ENCODE results near the gene PPEF1. TPM values are rescaled to one million over a fixed set of nuclear protein-coding genes. Genes with fewer than 3 reads are reported as not detected.

PPEF1 gene
- total RNA-seq, 4 donors from 2014 or later, result not detected

DNA sequence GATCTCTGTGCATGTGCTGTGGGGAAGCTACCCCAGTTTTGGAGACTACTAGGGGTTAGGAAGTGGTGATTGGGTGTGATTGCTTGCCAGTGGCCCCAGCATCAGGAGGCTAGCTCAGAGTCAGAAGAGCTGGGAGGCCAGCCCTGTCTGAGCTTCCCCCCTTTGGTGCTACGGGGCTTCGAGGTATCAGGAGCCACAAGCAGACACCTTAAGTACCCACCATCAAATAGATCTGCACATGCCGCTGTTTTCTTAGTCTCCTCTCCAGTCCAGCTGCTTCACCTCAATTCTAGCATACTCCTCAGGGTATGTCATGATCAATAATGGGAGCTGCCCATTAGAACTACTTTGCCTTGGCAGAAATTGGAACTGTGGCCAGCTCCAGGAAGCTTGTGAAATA, 10.8 kb upstream of the PPEF1 start:
- DNase-seq, result no peak
- Histone ChIP-seq H3K4me3 (no peak overlapping the region), H3K27me3 (no peaks in the 10 kb centered on the region), H3K36me3 (no peaks in the 10 kb centered on the region), H3K27ac (no peak overlapping the region), H3K4me1 (no peaks in the 10 kb centered on the region), H3K9me3 (no peaks in the 10 kb centered on the region)
- WGBS, 2 donors (ENCODE audit: low coverage in 1 of 2), result 91% methylated on average over 3 of the region's 3 CpGs; no CpG with 5 or more reads in 1 of the 2 donors
- TF ChIP-seq, protein P1, sequence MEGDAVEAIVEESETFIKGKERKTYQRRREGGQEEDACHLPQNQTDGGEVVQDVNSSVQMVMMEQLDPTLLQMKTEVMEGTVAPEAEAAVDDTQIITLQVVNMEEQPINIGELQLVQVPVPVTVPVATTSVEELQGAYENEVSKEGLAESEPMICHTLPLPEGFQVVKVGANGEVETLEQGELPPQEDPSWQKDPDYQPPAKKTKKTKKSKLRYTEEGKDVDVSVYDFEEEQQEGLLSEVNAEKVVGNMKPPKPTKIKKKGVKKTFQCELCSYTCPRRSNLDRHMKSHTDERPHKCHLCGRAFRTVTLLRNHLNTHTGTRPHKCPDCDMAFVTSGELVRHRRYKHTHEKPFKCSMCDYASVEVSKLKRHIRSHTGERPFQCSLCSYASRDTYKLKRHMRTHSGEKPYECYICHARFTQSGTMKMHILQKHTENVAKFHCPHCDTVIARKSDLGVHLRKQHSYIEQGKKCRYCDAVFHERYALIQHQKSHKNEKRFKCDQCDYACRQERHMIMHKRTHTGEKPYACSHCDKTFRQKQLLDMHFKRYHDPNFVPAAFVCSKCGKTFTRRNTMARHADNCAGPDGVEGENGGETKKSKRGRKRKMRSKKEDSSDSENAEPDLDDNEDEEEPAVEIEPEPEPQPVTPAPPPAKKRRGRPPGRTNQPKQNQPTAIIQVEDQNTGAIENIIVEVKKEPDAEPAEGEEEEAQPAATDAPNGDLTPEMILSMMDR (IDR thresholded peaks at IDR 0.05), result no peak
- no peak for TF ChIP-seq POLR2AphosphoS5 (IDR thresholded peaks at IDR 0.05)
- no peak for TF ChIP-seq POLR2A (IDR thresholded peaks at IDR 0.05)
- TF ChIP-seq EP300 (IDR thresholded peaks at IDR 0.05; ENCODE audit: low read depth), result no peak
- in situ Hi-C loops (cut with MboI; ENCODE audit: low pct_ligation_motif_present in 1 of 4, low pct_unique_long_range_greater_than_20kb in 1 of 4, low sequenced_read_pairs in 3 of 4) (no loop called here), intact Hi-C loops (cut with DNase I; ENCODE audit: low total_unique reads) (no loop called here)

- H3K4me3 ChIP-seq, result no peak overlapping the region
- intact Hi-C loops (cut with DNase I; ENCODE audit: low total_unique reads), result no loop called here
- H3K27ac ChIP-seq, result no peak overlapping the region
- DNase-seq, result no peak
- H3K9me3 ChIP-seq, result no peaks in the 10 kb centered on the region
- in situ Hi-C loops (cut with MboI; ENCODE audit: low pct_ligation_motif_present in 1 of 4, low pct_unique_long_range_greater_than_20kb in 1 of 4, low sequenced_read_pairs in 3 of 4), result no loop called here
- TF ChIP-seq POLR2A (IDR thresholded peaks at IDR 0.05), result no peak
- TF ChIP-seq POLR2AphosphoS5 (IDR thresholded peaks at IDR 0.05), result no peak
- TF ChIP-seq EP300 (IDR thresholded peaks at IDR 0.05; ENCODE audit: low read depth), result no peak
- TF ChIP-seq, protein P1 (IDR thresholded peaks at IDR 0.05), result no peak
- no peaks in the 10 kb centered on the region for H3K4me1 ChIP-seq
- no peaks in the 10 kb centered on the region for H3K36me3 ChIP-seq
- WGBS, 2 donors (ENCODE audit: low coverage in 1 of 2), result 40 to 75% methylated on average over 1 to 12 of the region's 12 CpGs
- no peaks in the 10 kb centered on the region for H3K27me3 ChIP-seq
Observed at GRCh38 chrX:18698737-18699650, 8.5 kb upstream of the PPEF1 start.

GRCh38 chrX:18701621-18702361, 5.7 kb upstream of the PPEF1 start:
- Histone ChIP-seq H3K27me3 (no peaks in the 10 kb centered on the region), H3K9me3 (no peaks in the 10 kb centered on the region), H3K27ac (no peak overlapping the region), H3K4me1 (no peaks in the 10 kb centered on the region), H3K4me3 (no peak overlapping the region), H3K36me3 (no peaks in the 10 kb centered on the region)
- TF ChIP-seq, protein P1 (IDR thresholded peaks at IDR 0.05), result no peak
- TF ChIP-seq POLR2A (IDR thresholded peaks at IDR 0.05) (no peak), POLR2AphosphoS5 (IDR thresholded peaks at IDR 0.05) (no peak), EP300 (IDR thresholded peaks at IDR 0.05; ENCODE audit: low read depth) (no peak)
- DNase-seq, result peak; percentile 13
- WGBS, 2 donors (ENCODE audit: low coverage in 1 of 2), result 60% methylated on average over 5 of the region's 5 CpGs; no CpG with 5 or more reads in 1 of the 2 donors
- in situ Hi-C loops (cut with MboI; ENCODE audit: low pct_ligation_motif_present in 1 of 4, low pct_unique_long_range_greater_than_20kb in 1 of 4, low sequenced_read_pairs in 3 of 4) (no loop called here), intact Hi-C loops (cut with DNase I; ENCODE audit: low total_unique reads) (no loop called here)
